ENCODE results near the gene ERVV-1.
"Not testable (repeated sequence)": the region's sequence is repeated elsewhere in the genome, so short reads cannot be mapped to it uniquely, and the experiment has no call there.

Gene ERVV-1

DNA sequence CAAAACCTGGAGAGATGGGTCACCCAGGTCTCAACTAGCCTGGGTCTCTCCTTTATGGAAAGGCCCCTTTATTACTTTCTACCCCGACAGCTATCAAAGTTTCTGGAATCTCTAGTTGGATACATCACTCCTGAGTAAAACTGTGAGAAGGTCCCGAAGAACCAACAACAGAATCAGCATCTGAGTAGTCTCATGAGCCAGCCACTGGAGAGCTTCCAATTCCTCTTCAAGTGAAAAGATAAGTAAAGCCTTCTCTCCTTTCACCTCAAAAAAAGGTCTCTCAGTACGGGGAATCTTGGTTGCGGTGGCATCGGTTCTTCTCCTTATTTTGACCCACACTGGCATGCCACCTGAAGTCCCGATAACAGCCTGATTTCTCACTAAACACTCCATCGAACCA, at the start of gene ERVV-1:
Gene ERVV-1, plus strand, starts transcription at position 301 of the 400 bp plus-strand sequence. CDS start 170 bp downstream, outside the sequence.
- DNase-seq = no peak

DNA sequence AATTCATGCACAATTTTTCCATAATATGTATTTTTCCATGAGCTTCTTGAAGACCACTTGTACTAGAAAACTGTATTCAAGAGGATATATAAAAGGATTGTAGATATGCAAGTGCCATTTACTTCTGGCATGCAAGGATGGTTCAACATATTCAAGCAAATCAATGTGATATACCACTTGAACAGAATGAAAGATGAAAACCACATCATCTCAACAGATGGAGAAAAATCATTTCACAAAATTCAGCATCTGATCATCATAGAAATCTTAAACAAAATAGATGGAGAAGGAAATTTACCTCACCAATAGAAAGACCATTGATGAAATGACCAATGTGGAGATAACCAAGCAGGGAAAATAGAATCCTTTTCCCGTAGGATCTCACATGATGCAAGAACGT, 45.9 kb upstream of the ERVV-1 start:
- no peak for DNase-seq

- DNase-seq = no peak
Measured at GRCh38 chr19:52981329-52981728, 32.4 kb upstream of the ERVV-1 start.

- DNase-seq = not testable (repeated sequence)
Measured at GRCh38 chr19:52983167-52983566, 30.6 kb upstream of the ERVV-1 start.

GRCh38 chr19:52987221-52987620, 26.5 kb upstream of the ERVV-1 start:
- DNase-seq = no peak

DNA sequence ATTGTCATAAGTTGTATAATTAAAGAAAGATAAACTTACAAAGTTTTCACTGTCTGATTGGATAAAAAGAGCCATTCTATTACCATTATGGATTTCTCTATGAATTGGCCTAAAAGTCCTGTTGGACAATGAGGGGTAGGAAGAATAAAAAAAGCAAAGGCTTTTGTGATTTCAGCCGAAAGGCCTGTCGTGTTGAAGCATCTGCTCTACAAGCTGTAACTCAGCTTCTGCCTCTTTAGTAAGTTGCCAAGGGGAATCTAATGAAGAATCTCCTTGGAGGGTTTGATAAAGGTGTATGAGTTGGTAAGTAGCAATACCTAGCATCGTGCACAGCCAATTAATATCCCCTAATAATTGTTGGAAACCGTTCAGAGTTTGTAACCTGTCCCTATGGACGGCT, 25.2 kb upstream of the ERVV-1 start:
- no peak for DNase-seq

DNA sequence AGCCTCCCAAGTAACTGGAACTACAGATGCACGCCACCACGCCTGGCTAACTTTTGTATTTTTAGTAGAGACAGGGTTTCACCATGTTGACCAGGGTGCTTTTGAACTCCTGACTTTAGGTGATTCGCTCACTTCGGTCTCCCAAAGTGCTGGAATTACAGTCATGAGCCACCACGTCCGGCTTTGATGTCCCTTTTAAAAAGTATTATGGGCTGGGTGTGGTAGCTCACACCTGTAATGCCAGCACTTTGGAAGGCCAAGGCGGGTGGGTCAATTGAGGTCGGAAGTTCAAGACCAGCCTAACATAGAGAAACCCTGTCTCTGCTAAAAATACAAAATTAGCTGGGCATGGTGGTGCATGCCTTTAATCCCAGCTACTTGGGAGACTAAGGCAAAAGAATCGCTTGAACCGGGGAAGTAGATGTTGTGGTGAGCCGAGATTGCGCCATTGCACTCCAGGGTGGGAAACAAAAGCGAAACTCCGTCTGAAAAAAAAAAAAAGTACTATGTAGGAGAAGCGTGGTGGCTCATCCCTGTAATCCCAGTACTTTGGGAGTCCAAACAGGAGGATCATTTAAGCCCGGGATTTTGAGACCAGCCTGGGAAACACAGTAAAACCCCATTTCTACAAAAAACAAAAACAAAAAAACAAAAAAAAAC, 22.8 kb upstream of the ERVV-1 start:
- no peak for DNase-seq

DNA sequence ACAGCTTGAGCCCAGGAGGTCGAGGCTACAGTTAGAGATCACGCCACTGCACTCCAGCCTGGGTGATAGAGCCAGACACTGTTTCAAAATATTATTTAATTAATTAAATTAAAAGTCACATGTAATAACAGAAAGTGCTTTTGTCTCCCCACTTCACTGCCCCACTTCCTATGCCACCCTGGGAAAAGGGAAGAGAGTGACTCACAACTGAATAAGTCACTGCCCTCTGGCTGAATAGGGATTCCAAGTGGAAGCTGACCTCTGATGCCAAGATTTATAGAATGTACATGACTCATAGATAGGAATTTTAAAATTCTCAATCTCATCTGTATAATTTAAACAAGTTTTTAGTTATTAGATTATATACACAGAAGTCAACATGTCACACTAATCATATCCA, 22.2 kb upstream of the ERVV-1 start:
- DNase-seq = no peak

DNA sequence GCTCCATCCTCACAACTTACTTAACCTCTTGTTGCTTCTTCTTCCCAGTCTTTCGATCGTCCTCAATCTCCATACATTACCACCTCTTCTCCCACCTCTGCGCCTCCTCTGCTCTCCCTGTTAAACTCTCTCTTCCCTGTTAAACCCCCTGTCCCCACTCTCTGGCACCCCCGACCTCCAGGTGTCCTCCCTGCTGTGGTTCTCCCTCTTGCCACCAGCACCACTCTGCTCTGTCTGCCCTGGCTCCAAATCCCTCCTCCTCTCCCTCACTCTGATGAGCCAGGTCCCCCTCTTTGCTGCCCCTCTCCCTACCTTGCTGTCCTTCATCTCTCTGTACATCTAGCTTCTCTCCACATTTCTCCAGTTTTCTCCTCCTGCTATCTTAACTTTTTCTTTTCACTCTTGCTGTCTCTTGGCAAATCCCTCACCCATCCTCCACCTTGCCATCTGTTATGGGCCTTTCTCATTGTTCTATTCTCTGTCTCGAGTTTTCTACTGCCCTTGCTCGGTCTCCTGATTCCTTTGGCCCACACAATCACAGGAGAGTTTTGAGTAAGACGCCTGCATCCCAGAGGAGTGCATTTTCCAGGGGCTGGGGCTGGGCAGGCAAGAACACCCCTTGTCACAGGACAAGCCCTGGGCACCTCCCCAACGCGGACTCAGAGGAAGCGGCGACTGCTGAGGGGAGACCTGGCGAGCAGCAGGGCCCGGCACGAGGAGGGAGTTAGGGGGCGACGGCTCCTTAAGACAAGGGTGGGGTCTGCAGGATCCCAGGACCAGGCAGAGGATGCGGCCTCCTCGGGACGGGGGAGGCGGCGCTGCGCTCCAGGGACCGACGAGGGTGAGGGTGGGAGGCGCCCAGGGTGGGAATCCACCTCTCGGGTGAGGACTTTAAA, 21.4 kb upstream of the ERVV-1 start:
- DNase-seq = peak in 3 of 6 experiments; percentile 5 to 26 (median 25)

DNA sequence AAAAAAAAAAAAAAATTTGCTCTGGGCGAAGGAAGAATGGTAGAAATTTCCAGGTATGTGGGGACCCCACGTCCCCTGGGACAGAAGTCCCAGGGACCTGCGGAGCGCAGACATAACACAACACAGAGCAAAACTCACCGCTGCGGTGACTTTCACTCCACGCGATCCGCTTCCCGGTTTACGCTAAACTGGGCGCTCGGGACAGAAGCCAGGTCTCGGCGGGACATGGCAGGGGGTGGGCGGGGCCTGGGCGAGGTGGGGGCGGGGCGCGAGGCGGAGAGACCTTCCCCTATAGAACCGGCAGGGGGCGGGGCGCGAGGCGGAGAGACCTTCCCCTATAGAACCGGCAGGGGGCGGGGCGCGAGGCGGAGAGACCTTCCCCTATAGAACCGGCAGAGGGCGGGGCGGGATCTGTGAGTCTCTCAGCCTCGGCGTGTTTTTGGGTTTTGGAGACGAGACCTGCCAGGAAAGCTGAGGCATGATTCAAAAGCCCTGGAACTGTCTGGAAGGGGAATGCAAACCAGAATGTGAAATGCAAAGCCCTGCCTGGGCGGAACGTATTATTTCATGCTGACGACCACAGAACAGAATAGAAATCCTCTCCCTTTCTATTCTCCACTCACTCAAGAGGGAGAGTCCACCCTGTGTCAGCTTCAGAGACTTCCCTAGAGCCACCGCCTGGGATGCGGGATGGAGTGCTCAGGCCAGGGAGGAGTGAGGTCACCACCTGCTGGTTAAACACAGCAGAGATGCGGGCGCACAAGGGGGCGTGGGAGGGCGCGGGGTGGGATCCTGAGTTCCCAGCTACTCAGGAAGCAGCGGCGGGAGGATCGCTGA, 20.2 kb upstream of the ERVV-1 start:
- DNase-seq = peak; percentile 49 to 86 (median 80)

DNA sequence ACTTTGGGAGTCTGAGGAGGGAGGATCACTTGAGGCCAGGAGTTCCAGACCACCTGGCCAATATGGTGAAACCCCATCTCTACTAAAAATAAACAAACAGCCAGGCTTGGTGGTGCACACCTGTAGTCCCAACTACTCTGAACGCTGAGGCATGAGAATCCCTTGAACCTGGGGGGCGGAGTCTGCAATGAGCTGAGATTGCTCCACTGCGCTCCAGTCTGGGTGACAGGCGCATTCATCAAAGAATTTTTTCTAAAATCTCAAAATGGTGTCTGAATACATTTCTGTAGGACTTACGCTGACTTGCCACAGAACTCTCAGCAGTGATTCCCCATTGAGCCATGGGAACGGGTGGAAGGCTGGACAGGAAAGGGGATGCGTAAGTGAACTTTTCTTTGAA, 18.0 kb upstream of the ERVV-1 start:
- no peak for DNase-seq

DNA sequence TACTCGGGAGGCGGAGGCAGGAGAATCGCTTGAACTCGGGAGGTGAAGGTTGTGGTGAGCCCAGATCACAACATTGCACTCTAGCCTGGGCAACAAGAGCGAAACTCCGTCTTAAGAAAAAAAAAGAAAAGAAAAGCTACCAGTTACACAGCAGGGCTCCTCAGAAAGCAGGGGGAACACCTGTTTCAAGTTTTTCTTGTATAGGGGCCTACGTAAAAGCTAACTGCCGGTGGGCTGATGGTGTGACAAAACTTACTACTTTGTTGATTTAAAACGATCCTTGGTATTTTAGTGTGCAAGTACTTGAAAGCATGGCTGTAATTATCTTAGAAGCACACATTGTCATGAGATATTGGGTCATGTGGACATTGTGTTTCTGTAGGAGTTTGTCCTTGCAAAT, 15.7 kb upstream of the ERVV-1 start:
- no peak for DNase-seq

- no peak for DNase-seq
Measured at GRCh38 chr19:53002479-53002878, 11.2 kb upstream of the ERVV-1 start.

GRCh38 chr19:53004242-53004641, 9.5 kb upstream of the ERVV-1 start:
- DNase-seq = no peak

- DNase-seq = no peak
Measured at GRCh38 chr19:53007200-53007599, 6.5 kb upstream of the ERVV-1 start.

DNA sequence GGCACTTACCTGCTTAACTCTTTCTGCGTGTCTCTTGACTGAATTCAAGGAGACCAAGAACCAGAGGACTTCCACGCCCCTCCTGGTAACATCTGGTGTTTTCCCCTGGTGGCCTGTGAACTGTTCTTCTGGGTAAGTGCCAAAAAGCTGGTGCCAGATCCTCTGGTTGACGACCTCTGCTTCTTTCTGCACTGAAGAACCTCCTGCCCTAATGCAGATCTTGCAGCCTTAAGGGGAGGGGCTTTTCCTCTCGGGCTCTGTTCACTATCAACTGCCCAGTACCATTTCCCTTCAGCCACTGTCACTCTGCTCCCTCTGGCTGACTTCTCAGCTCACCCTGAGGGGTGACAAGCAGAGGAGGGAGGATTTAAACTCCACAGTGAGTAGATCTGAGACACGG, 6.1 kb upstream of the ERVV-1 start:
- no peak for DNase-seq

DNA sequence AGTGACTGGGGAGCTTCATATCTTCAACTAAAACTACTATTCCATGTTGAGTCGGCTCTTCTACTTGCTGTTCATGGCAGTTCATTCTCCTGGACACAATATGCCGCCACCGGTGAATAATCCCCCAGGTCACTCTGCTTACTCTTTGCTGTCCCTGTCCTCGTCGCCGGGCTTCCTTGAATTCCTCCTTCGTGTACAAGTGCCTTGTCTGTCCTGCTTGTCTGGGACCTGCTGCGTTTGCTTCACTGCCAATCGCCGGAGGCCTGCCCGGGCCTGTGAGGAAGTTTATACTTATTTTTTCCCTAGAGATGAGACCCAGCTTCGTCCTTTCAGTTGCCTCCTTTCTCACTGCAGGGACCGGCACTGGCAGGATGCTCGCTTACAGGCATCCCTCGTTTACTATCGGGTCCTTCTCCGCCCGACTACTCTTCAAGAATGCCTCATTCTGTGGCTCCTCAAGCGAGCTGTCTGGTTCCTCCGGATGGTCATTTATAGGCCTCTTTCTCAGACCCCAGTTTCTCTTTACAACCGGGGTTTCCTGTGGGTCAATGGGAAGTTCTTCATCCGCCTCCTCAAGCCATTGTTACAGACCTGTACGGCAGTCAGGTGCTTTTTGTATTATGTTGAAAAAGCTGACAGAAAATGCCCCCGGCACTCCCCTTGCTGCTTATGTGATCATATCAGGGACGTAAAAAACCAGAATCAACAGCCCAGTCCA, 5.5 kb upstream of the ERVV-1 start:
- no peak for DNase-seq

DNA sequence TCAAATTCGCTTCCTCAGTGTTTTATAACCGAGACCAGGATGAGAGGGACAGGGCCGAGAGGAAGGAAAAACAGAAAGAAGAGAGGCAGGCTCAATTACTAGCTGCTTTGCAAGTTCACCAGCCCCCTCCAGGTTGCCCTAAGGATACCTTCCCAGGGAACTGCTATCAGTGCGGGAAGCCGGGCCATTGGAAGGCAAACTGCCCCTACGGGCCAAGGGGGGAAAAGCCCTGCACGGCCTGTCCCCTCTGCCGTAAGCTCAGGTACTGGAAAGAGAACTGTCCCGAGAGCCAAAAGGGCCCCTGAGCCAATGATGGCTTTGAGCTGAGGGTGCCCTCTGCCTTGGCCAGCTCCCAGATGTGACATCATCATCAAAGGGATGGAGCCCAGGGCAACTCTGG, 3.2 kb upstream of the ERVV-1 start:
- no peak for DNase-seq

GRCh38 chr19:53012006-53012405, 1.7 kb upstream of the ERVV-1 start:
- no peak for DNase-seq

GRCh38 chr19:53015159-53015558, 1.4 kb downstream of the ERVV-1 start:
- DNase-seq = no peak

GRCh38 chr19:53015730-53016129, 2.0 kb downstream of the ERVV-1 start:
- no peak for DNase-seq

- DNase-seq = peak in 1 of 6 experiments; percentile 0
Measured at GRCh38 chr19:53019684-53020083, 6.0 kb downstream of the ERVV-1 start.

- DNase-seq = not testable (repeated sequence)
Measured at GRCh38 chr19:53028306-53028705, 14.6 kb downstream of the ERVV-1 start.
